Endodermal cell (in vitro differentiated cells): ENCODE measurements around the gene PLAC9. TPM values are rescaled to one million over a fixed set of nuclear protein-coding genes. Genes with fewer than 3 reads are reported as not detected.

Experiments used
- DNase-seq: peaks from one replicate; pipeline ENCODE4 v3.0.0-alpha.2; 2017
- H3K27ac ChIP-seq: 2 replicates; pipeline ENCODE4 v1.5.1; 2013; ENCODE audit warnings: mild to moderate bottlenecking, low read depth, low read length, moderate library complexity
- H3K27me3 ChIP-seq: 2 replicates; pipeline ENCODE4 v1.6.1; 2013; ENCODE audit warnings: mild to moderate bottlenecking, low read length, moderate library complexity; ENCODE audit not compliant: insufficient read depth, control insufficient read depth, poor library complexity, severe bottlenecking
- H3K36me3 ChIP-seq: 2 replicates; pipeline ENCODE4 v1.7.0; 2013; ENCODE audit warnings: mild to moderate bottlenecking, low read length, moderate library complexity; ENCODE audit not compliant: control insufficient read depth, insufficient read depth
- H3K4me1 ChIP-seq: one replicate; pipeline ENCODE4 v1.7.0; 2013; ENCODE audit warnings: low read length; ENCODE audit not compliant: control insufficient read depth, insufficient read depth
- H3K4me3 ChIP-seq: 2 replicates; pipeline ENCODE4 v1.5.1; 2013; ENCODE audit warnings: mild to moderate bottlenecking, low read length, moderate library complexity
- H3K9ac ChIP-seq: 2 replicates; pipeline ENCODE4 v1.6.1; 2013; ENCODE audit warnings: mild to moderate bottlenecking, low read length, moderate library complexity; ENCODE audit not compliant: poor library complexity, severe bottlenecking; ENCODE audit errors: extremely low read depth
- H3K9me3 ChIP-seq: 2 replicates; pipeline ENCODE4 v1.6.1; 2013; ENCODE audit warnings: mild to moderate bottlenecking, low read length, moderate library complexity; ENCODE audit not compliant: control insufficient read depth
- H3K27ac Mint-ChIP-seq: 2 replicates; pipeline ENCODE4 v1.8.0; 2020; ENCODE audit warnings: mixed read lengths
- H3K27me3 Mint-ChIP-seq: 2 replicates; pipeline ENCODE4 v1.8.0; 2021; ENCODE audit warnings: mild to moderate bottlenecking, mixed read lengths; ENCODE audit not compliant: insufficient read depth
- H3K36me3 Mint-ChIP-seq: 2 replicates; pipeline ENCODE4 v1.8.0; 2020; ENCODE audit warnings: low read depth, mixed read lengths
- H3K4me1 Mint-ChIP-seq: 2 replicates; pipeline ENCODE4 v1.8.0; 2020; ENCODE audit warnings: mixed read lengths
- H3K4me3 Mint-ChIP-seq: 2 replicates; pipeline ENCODE4 v1.8.0; 2020; ENCODE audit warnings: mild to moderate bottlenecking, moderate library complexity, mixed read lengths
- H3K9me3 Mint-ChIP-seq: 2 replicates; pipeline ENCODE4 v1.8.0; 2020; ENCODE audit warnings: mild to moderate bottlenecking, mixed read lengths
- CTCF ChIP-seq: fragments of 200-600 bp; sonication (generic); conservative IDR thresholded peaks from 2 replicates; pipeline ENCODE4 v1.5.0; 2021; ENCODE audit warnings: antibody characterized with exemption, mild to moderate bottlenecking
- WGBS, 2 experiments: methylation state at CpG; one replicate each; pipeline versions ENCODE4 v1.1.5 to v1.1.7; 2013; ENCODE audit warnings: missing lambda C conversion rate in 2 of 2, mixed read lengths in 1 of 2; ENCODE audit not compliant: insufficient coverage in 1 of 2, insufficient read length in 1 of 2; 5-methylcytosine and 5-hydroxymethylcytosine counted together
- total RNA-seq, 2 donors: library from RNA; stranded (reverse); fragmentation: NEBNext Ultra II Directional in 1 of 2; extraction: Animal tissue kit (Norgen Biotek cat#: 25700) in 1 of 2; gene quantifications; 2 replicates in 1 of 2; 3 replicates in 1 of 2; pipeline ENCODE4 v1.2.1, GENCODE V29; 2021

The PLAC9 gene
- total RNA-seq, 2 donors from 2014 or later, result 8.4 to 14.9 TPM

GRCh38 chr10:80156216-80156615 lies 23.7 kb downstream of the PLAC9 start:
- Histone ChIP-seq H3K36me3 (peaks cover 81% of the 10 kb centered on the region), H3K27ac (no peak overlapping the region), H3K9me3 (no peaks in the 10 kb centered on the region), H3K4me3 (no peak overlapping the region), H3K9ac (no peak overlapping the region), H3K27me3 (no peaks in the 10 kb centered on the region), H3K4me1 (no peaks in the 10 kb centered on the region)
- no peak overlapping the region for H3K4me3 Mint-ChIP-seq
- TF ChIP-seq CTCF, result no peak
- no peak for DNase-seq
- peaks cover under 1% of the 10 kb centered on the region for H3K4me1 Mint-ChIP-seq
- H3K27ac Mint-ChIP-seq, result no peak overlapping the region
- H3K36me3 Mint-ChIP-seq, result peaks cover 39% of the 10 kb centered on the region
- WGBS, 2 experiments, result 91 to 97% methylated on average over 4 to 5 of the region's 5 CpGs
- H3K9me3 Mint-ChIP-seq, result no peaks in the 10 kb centered on the region
- no peaks in the 10 kb centered on the region for H3K27me3 Mint-ChIP-seq

DNA sequence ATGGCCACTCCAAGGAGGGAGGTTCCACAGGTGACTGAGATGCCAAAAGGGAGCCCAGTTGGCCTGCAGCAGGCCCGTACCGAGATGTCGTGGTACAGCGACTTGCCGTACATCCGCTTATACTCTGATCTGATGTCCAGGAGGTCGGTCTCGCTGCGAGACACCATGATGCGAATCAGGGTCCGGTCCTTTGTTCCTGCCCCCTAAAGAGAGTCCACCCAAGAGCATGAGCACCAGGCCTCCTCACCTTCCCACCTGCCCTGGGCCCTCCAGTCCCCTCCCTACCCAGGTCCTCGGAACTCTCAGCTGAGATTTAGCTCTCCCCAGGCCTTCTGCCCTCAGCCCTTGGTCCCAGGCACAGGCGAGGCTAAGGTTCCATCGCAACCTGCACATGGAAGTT lies 25.0 kb downstream of the PLAC9 start:
- Mint-ChIP-seq H3K4me3 (no peak overlapping the region), H3K36me3 (peaks cover 47% of the 10 kb centered on the region), H3K9me3 (no peaks in the 10 kb centered on the region), H3K27me3 (no peaks in the 10 kb centered on the region), H3K4me1 (peaks cover 4% of the 10 kb centered on the region), H3K27ac (no peak overlapping the region)
- no peak for DNase-seq
- H3K36me3 ChIP-seq, result peaks cover 90% of the 10 kb centered on the region
- no peaks in the 10 kb centered on the region for H3K4me1 ChIP-seq
- no peak overlapping the region for H3K9ac ChIP-seq
- H3K27ac ChIP-seq, result no peak overlapping the region
- H3K27me3 ChIP-seq, result no peaks in the 10 kb centered on the region
- no peak for TF ChIP-seq CTCF
- no peak overlapping the region for H3K4me3 ChIP-seq
- no peaks in the 10 kb centered on the region for H3K9me3 ChIP-seq
- WGBS, 2 experiments, result 93 to 100% methylated on average over 11 to 14 of the region's 14 CpGs

DNA sequence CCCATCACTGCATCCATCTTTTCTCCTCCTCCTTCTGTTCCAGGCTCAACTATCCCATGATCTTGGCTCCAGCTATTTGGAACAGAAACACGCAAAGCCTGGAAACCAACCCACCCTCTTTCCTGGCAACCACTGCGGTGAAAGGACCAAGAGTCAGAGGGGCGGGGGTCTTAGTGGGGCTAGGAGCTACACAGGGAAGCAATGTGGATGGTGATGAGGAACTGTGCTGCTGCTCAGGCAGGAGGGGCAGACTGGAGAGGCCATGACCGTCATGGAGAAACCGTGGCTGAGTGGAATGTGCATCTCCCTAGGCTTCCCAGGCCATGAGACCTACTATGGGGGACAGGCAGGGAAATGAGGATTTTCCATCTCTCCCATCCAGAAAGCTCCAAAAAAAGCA lies 25.6 kb downstream of the PLAC9 start:
- H3K27ac Mint-ChIP-seq, result no peak overlapping the region
- H3K4me1 ChIP-seq, result no peaks in the 10 kb centered on the region
- H3K9me3 ChIP-seq, result no peaks in the 10 kb centered on the region
- H3K4me3 ChIP-seq, result no peak overlapping the region
- no peaks in the 10 kb centered on the region for H3K27me3 Mint-ChIP-seq
- peaks cover 50% of the 10 kb centered on the region for H3K36me3 Mint-ChIP-seq
- no peak overlapping the region for H3K9ac ChIP-seq
- no peaks in the 10 kb centered on the region for H3K27me3 ChIP-seq
- H3K27ac ChIP-seq, result no peak overlapping the region
- WGBS, 2 experiments, result 96 to 100% methylated on average over 1 to 5 of the region's 5 CpGs
- H3K36me3 ChIP-seq, result peaks cover 90% of the 10 kb centered on the region
- no peak for DNase-seq
- H3K4me3 Mint-ChIP-seq, result no peak overlapping the region
- no peak for TF ChIP-seq CTCF
- no peaks in the 10 kb centered on the region for H3K9me3 Mint-ChIP-seq
- peaks cover 4% of the 10 kb centered on the region for H3K4me1 Mint-ChIP-seq
